Breast epithelium (tissue), 4 donors: ENCODE measurements around the gene ADCK1. TPM values are rescaled to one million over a fixed set of nuclear protein-coding genes. Genes with fewer than 3 reads are reported as not detected.

Experiments used
- DNase-seq, 2 donors: peaks; one replicate each; pipeline ENCODE4 v3.0.0-alpha.2; 2019; ENCODE audit warnings: low spot score in 2 of 2
- H3K27ac ChIP-seq, 2 donors: fragments of 200-600 bp; sonication (generic) in 1 of 2; one replicate each; pipeline ENCODE4 v1.5.1; 2016 to 2019; ENCODE audit warnings: mild to moderate bottlenecking in 1 of 2
- H3K27me3 ChIP-seq, 2 donors: fragments of 200-600 bp; sonication (generic) in 1 of 2; one replicate each; pipeline versions ENCODE4 v1.5.1 to v1.6.0; 2017 to 2019; ENCODE audit warnings: control low read depth in 1 of 2, mild to moderate bottlenecking in 1 of 2
- H3K36me3 ChIP-seq: fragments of 200-600 bp; one replicate; pipeline ENCODE4 v1.5.1; 2019
- H3K4me1 ChIP-seq, 2 donors: fragments of 200-600 bp; sonication (generic); one replicate each; pipeline ENCODE4 v1.5.1; 2016 to 2019; ENCODE audit warnings: control low read depth in 1 of 2
- H3K4me3 ChIP-seq, 3 donors: fragments of 200-600 bp; sonication (generic); 1 replicate in 2 of 3; 2 replicates in 1 of 3; pipeline ENCODE4 v1.5.1; 2016 to 2019; ENCODE audit warnings: mild to moderate bottlenecking in 3 of 3, moderate library complexity in 2 of 3
- H3K9me3 ChIP-seq, 2 donors: fragments of 200-600 bp; sonication (generic) in 1 of 2; one replicate each; pipeline ENCODE4 v1.5.1; 2016 to 2019; ENCODE audit warnings: control low read depth in 1 of 2
- CTCF ChIP-seq, 3 donors: fragments of 450-650 bp; IDR thresholded peaks; one replicate each; pipeline ENCODE4 v1.5.1; 2016 to 2017; ENCODE audit warnings: antibody characterized with exemption in 3 of 3, mild to moderate bottlenecking in 3 of 3, moderate library complexity in 3 of 3
- POLR2A ChIP-seq: fragments of 450-650 bp; IDR thresholded peaks from one replicate; pipeline ENCODE4 v1.6.1; 2016; ENCODE audit warnings: antibody characterized with exemption, mild to moderate bottlenecking, moderate library complexity
- POLR2AphosphoS5 ChIP-seq, 3 donors: sonication (generic); formaldehyde crosslinking; IDR thresholded peaks; one replicate each; pipeline ENCODE4 v1.6.1; 2017; ENCODE audit warnings: antibody characterized with exemption in 3 of 3
- intact Hi-C: fragments of 100-400 bp; cut with DNase I; formaldehyde crosslinking; loops from one replicate; pipeline ENCODE4 v1.15.1; 2023; ENCODE audit warnings: low total_unique reads
- total RNA-seq, 3 donors: library from RNA; depleted of rRNA; stranded (reverse); fragments of >200 nt; gene quantifications; one replicate each; pipeline ENCODE4 v1.1.0, GENCODE V29; 2016

The ADCK1 gene, protein sequence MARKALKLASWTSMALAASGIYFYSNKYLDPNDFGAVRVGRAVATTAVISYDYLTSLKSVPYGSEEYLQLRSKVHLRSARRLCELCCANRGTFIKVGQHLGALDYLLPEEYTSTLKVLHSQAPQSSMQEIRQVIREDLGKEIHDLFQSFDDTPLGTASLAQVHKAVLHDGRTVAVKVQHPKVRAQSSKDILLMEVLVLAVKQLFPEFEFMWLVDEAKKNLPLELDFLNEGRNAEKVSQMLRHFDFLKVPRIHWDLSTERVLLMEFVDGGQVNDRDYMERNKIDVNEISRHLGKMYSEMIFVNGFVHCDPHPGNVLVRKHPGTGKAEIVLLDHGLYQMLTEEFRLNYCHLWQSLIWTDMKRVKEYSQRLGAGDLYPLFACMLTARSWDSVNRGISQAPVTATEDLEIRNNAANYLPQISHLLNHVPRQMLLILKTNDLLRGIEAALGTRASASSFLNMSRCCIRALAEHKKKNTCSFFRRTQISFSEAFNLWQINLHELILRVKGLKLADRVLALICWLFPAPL
- 1 to 10 TPM; 4.6 to 8.3 (median 4.9) TPM for total RNA-seq

DNA sequence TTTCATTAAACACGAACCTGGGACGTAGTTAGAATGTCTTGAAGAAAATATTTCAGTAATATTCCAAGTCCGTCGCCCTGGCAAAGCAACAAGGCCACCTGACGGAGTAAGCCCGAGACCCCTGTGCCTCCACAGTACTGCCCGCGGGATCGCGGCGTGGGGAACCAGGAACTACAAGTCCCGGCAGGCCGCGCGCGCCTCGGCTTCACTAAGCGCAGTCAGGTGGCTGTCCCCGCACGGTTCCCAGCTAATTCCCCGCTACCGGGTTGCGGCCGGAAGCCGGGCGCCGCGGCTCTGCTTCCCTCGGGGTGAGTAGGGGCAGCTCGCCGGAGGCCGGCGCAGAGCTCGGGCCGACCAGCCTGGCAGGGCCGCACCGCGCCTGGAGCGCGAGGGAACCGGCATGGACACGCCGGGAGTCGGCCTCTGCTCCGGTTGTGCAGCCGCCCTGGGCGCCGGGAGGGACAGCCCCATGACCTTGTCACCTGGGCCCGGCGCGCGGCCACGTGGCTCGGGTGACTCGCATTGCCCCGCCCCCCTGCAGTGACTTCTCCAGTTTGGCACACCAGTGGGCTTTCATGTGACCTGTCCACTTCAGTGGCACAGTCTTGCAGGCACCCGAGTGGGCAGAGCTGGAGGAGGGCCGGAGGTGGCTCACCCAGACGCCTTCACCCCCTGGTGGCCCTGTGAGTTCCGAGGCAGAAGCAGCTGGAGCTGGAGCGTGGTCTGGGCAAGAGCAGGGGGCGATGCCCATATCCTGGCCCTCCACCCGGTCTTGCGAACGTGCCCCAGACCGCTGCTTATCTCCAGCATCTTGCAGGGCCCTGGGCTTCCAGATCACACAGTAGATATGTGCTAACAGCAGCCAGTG lies at the start of gene ADCK1:
Gene ADCK1 (plus strand): TSS at position 247 of the 868 bp plus-strand sequence. CDS start 18,870 bp downstream, outside the sequence.
- Histone ChIP-seq H3K27me3 (no peaks in the 10 kb centered on the region), H3K4me3 (peak within 1 kb of the TSS; percentile 58 to 93 (median 70))
- intact Hi-C loops, result no loop called here

DNA sequence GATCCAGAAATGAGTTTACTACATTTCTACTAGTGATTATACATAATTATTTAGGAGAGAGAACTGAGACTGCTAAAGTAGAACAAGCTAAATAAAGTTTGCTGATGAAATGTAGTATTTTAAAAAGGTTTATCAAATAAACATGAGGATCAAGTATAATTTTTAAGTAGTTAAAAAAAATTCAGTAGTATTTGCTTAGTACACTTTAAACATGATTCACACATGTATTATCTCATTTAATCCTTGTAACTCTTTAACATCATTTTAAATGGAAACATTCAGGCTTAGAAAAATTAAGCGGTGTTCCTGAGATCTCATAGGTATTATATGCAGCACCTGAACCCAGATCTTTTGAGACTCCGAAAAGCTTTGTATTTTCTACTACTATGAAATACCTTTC lies 47.6 kb upstream of the ADCK1 start:
- intact Hi-C loops, result no loop called here
- DNase-seq, result no peak
- Histone ChIP-seq H3K27me3 (no peaks in the 10 kb centered on the region), H3K4me1 (no peaks in the 10 kb centered on the region), H3K27ac (no peak overlapping the region), H3K9me3 (no peaks in the 10 kb centered on the region), H3K4me3 (no peak overlapping the region), H3K36me3 (no peaks in the 10 kb centered on the region)
- TF ChIP-seq CTCF (IDR thresholded peaks at IDR 0.05), result no peak
- no peak for TF ChIP-seq POLR2A
- TF ChIP-seq POLR2AphosphoS5 (IDR thresholded peaks at IDR 0.05), result no peak

More for the DNA sequence above, at the start of gene ADCK1:
- no peaks in the 10 kb centered on the region for H3K9me3 ChIP-seq
- no peak for TF ChIP-seq POLR2A
- TF ChIP-seq CTCF (IDR thresholded peaks at IDR 0.05), result peak in 2 of 3 donors; percentile 26 to 40
- TF ChIP-seq POLR2AphosphoS5 (IDR thresholded peaks at IDR 0.05), result peak; percentile 37 to 58 (median 51)
- peak within 1 kb of the TSS; percentile 59 to 92 for H3K27ac ChIP-seq
- H3K4me1 ChIP-seq, result no peaks in the 10 kb centered on the region
- peak; percentile 76 to 80 for DNase-seq
- no peaks in the 10 kb centered on the region for H3K36me3 ChIP-seq

DNA sequence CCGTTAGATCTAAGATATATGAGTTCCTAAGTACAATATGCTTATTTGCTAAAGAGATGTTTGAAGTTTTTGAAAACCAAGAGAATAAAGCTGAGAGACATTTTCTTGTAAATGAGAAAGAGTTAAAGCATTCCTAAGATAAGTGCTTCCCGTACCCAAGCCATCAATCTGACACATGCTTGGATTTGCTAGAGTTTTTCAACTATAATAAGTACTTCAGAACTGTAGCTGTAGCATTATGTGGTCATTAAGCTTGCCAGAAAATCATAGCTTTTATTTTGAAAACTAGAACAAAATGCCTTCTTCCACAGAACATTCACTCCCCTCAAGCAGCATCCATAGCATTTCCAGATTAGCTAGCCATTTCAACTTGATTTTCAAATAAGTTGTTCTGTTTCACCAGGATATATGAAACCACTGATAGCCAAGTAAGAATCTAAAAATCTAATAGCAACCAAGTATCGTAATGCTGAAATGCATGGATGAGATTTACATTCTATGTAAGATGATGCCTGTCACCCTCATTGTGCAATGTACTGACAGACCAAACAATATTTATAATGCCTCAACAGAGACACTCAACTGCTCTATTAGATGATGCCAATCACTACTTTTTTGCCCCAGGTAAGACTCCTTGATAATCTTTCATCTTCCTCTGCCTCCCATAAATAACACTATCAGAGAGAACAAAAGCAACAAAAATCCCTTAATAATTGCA lies 47.0 kb upstream of the ADCK1 start:
- no peak overlapping the region for H3K27ac ChIP-seq
- intact Hi-C loops, result no loop called here
- no peaks in the 10 kb centered on the region for H3K27me3 ChIP-seq
- H3K36me3 ChIP-seq, result no peaks in the 10 kb centered on the region
- no peaks in the 10 kb centered on the region for H3K4me1 ChIP-seq
- H3K4me3 ChIP-seq, result no peak overlapping the region
- DNase-seq, result no peak
- no peaks in the 10 kb centered on the region for H3K9me3 ChIP-seq
- TF ChIP-seq CTCF (IDR thresholded peaks at IDR 0.05) (no peak), POLR2A (no peak), POLR2AphosphoS5 (IDR thresholded peaks at IDR 0.05) (no peak)

GRCh38 chr14:77760381-77761204 lies 39.3 kb upstream of the ADCK1 start, which contains the start of gene SNW1:
Gene SNW1, minus strand, starts transcription at chr14:77761156. Its CDS starts 29 bp downstream, at chr14:77761127.
- intact Hi-C loops, result no loop called here
- Histone ChIP-seq H3K9me3 (no peaks in the 10 kb centered on the region), H3K27me3 (no peaks in the 10 kb centered on the region), H3K4me1 (peaks cover 0 to 3% of the 10 kb centered on the region in 2 donors), H3K36me3 (no peaks in the 10 kb centered on the region), H3K27ac (peak within 1 kb of the TSS; percentile 96 to 97), H3K4me3 (peak within 1 kb of the TSS; percentile 78 to 98 (median 86))
- TF ChIP-seq POLR2A (peak; percentile 82), POLR2AphosphoS5 (IDR thresholded peaks at IDR 0.05) (peak; percentile 89 to 98 (median 95)), CTCF (IDR thresholded peaks at IDR 0.05) (no peak)
- DNase-seq, result peak; percentile 88 to 90
